GM11168 (cell line): Measurements from ENCODE around the gene TMEM179.

Experiments used
- in situ Hi-C: fragments of 300-500 bp; cut with MboI; formaldehyde crosslinking; loops from one replicate; pipeline ENCODE4 v1.12.0; 2022; ENCODE audit warnings: low sequenced_read_pairs; ENCODE audit not compliant: unreplicated experiment

TMEM179 gene

GRCh38 chr14:104602315-104602932 lies 2.1 kb downstream of the TMEM179 start:
- in situ Hi-C loops: no loop called here

- in situ Hi-C loops: no loop called here
These were observed 2.8 kb downstream of the TMEM179 start for GRCh38 chr14:104601786-104602185.

- in situ Hi-C loops: no loop called here
These were observed 3.8 kb downstream of the TMEM179 start for GRCh38 chr14:104600805-104601204.

GRCh38 chr14:104600141-104600643 lies 4.4 kb downstream of the TMEM179 start:
- in situ Hi-C loops: no loop called here

GRCh38 chr14:104599446-104599845 lies 5.1 kb downstream of the TMEM179 start:
- in situ Hi-C loops: no loop called here

GRCh38 chr14:104598910-104599273 lies 5.7 kb downstream of the TMEM179 start:
- in situ Hi-C loops: no loop called here

GRCh38 chr14:104598039-104598909 lies 6.3 kb downstream of the TMEM179 start:
- in situ Hi-C loops: no loop called here

- in situ Hi-C loops: no loop called here
These were observed 7.0 kb downstream of the TMEM179 start for GRCh38 chr14:104597576-104597975.

GRCh38 chr14:104596927-104597351 lies 7.6 kb downstream of the TMEM179 start:
- in situ Hi-C loops: no loop called here

GRCh38 chr14:104596451-104596918 lies 8.1 kb downstream of the TMEM179 start:
- in situ Hi-C loops: no loop called here

GRCh38 chr14:104595911-104596450 lies 8.6 kb downstream of the TMEM179 start:
- in situ Hi-C loops: no loop called here

- in situ Hi-C loops: no loop called here
These were observed 9.4 kb downstream of the TMEM179 start for GRCh38 chr14:104595116-104595675.

GRCh38 chr14:104594310-104595046 lies 10.1 kb downstream of the TMEM179 start:
- in situ Hi-C loops: no loop called here

- in situ Hi-C loops: no loop called here
These were observed 10.8 kb downstream of the TMEM179 start for GRCh38 chr14:104593710-104594136.

GRCh38 chr14:104593241-104593701 lies 11.3 kb downstream of the TMEM179 start:
- in situ Hi-C loops: no loop called here

GRCh38 chr14:104592785-104593184 lies 11.8 kb downstream of the TMEM179 start:
- in situ Hi-C loops: no loop called here

GRCh38 chr14:104592292-104592672 lies 12.3 kb downstream of the TMEM179 start:
- in situ Hi-C loops: no loop called here

GRCh38 chr14:104591506-104592291 lies 12.9 kb downstream of the TMEM179 start:
- in situ Hi-C loops: no loop called here

- in situ Hi-C loops: no loop called here
These were observed 13.5 kb downstream of the TMEM179 start for GRCh38 chr14:104591031-104591430.
